8988T (cell line): ENCODE measurements around the gene RIC1.
"Not testable (repeated sequence)": the region's sequence is repeated elsewhere in the genome, so short reads cannot be mapped to it uniquely, and the experiment has no call there.

ENCODE experiments used
- DNase-seq: peaks from one replicate; pipeline ENCODE4 v3.0.0; 2011

RIC1 gene, protein sequence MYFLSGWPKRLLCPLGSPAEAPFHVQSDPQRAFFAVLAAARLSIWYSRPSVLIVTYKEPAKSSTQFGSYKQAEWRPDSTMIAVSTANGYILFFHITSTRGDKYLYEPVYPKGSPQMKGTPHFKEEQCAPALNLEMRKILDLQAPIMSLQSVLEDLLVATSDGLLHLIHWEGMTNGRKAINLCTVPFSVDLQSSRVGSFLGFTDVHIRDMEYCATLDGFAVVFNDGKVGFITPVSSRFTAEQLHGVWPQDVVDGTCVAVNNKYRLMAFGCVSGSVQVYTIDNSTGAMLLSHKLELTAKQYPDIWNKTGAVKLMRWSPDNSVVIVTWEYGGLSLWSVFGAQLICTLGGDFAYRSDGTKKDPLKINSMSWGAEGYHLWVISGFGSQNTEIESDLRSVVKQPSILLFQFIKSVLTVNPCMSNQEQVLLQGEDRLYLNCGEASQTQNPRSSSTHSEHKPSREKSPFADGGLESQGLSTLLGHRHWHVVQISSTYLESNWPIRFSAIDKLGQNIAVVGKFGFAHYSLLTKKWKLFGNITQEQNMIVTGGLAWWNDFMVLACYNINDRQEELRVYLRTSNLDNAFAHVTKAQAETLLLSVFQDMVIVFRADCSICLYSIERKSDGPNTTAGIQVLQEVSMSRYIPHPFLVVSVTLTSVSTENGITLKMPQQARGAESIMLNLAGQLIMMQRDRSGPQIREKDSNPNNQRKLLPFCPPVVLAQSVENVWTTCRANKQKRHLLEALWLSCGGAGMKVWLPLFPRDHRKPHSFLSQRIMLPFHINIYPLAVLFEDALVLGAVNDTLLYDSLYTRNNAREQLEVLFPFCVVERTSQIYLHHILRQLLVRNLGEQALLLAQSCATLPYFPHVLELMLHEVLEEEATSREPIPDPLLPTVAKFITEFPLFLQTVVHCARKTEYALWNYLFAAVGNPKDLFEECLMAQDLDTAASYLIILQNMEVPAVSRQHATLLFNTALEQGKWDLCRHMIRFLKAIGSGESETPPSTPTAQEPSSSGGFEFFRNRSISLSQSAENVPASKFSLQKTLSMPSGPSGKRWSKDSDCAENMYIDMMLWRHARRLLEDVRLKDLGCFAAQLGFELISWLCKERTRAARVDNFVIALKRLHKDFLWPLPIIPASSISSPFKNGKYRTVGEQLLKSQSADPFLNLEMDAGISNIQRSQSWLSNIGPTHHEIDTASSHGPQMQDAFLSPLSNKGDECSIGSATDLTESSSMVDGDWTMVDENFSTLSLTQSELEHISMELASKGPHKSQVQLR (N-terminal part only)

DNA sequence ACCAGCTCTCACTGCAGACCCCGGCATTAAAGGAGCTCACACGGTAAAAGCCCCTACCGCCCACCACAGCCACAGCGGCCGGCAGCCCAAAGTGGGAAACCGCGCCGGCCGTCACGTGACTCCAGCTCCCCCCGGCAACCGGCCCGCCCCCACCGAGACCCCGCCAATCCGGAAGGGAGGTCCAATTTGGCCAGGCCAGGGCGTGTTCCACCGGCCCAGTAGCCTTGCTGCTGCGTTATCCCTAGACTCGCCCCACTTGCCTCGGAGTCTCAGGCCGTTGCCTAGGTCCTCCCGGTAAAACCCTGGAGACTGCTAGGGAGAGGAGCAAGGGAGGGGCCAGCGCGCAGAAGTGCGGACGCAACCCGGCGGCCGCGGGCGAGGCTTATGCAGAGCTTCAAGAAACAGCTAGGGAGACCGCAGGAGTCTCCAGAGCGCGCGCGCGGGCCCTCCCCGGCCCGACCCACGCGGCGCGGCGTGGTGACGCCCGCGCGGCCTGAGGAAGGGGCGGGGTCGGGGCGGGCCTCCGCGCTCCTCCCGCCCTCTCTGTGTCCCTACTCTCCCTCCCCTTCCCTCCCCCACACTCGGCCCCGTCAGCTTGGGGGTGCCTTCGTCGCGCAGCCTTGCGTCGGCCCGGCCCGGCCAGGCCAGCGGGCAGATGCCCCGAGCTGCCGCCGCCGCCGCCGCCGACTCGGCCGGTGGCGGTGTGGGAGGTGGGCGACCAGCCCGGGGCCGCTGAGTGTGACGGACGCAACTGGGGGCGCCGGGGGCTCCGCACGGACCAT, at the start of gene RIC1:
Gene RIC1 (plus strand): TSS at position 578 of the 782 bp plus-strand sequence. CDS start 203 bp downstream, at position 781.
- DNase-seq: peak; percentile 75

DNA sequence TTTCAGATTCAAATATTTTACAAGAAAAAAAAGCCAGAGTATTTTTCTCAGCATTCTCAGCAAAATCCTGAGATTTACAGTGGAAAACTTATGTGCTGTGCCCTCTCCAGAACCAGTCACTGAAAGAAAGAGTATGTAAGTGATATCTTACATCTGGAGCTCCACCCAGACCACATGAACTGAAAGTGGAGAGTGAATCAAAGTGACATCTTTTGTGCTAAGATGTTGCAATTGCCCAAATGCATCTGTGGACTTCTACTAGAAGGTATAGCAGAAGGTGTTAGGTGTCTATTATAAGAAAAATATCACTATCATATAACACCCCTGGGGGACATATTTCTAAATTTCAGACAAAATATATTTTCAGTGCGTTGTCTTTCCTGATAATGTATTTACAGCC, 49.0 kb upstream of the RIC1 start:
- no peak for DNase-seq

DNA sequence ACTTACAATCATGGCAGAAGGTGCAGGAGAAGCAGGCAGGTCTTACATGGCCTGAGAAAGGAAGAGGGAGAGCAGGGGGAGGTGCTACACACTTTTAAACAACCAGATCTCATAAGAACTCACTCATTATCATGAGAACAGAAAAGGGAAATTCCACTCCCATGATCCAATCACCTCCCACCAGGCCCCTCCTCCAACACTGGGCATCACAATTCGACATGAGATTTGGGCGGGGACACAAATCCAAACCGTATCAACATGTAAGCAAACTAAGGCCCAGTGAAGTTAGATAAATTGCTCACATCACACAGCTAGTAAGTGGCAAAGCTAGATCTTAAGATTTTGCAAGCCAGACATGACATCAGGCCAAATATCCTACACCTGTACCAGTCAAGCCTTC, 48.3 kb upstream of the RIC1 start:
- DNase-seq: no peak

DNA sequence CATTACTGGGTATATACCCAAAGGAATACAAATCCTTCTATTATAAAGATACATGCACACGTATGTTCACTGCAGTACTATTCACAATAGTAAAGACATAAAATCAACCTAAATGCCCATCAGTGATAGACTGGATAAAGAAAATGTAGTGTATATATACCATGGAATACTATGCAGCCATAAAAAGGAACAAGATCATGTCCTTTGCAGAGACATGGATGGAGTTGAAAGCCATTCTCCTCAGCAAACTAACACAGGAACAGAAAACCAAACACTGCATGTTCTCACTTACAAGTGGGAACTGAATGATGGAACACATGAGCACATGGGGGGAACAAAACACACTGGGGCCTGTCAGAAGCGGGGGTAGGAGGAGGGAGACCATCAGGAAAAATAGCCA, 47.2 kb upstream of the RIC1 start:
- DNase-seq: not testable (repeated sequence)

DNA sequence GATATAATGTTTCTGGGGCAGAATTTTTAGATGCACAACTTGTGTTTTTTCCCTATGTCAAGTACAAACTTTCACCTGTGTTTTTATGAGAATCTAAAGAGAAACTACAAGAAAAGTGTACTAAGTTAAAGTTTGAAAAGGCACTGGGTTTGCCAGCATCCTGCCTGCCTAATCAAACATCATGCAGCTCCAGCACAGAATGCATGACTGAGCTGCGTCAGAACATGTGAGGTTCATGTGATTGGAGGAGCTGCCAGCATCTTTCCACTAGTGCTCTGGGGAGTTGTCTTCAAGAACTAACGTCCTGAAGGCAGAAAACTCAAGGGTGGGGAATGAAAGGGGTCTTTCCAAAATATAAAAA, 46.1 kb upstream of the RIC1 start:
- no peak for DNase-seq

DNA sequence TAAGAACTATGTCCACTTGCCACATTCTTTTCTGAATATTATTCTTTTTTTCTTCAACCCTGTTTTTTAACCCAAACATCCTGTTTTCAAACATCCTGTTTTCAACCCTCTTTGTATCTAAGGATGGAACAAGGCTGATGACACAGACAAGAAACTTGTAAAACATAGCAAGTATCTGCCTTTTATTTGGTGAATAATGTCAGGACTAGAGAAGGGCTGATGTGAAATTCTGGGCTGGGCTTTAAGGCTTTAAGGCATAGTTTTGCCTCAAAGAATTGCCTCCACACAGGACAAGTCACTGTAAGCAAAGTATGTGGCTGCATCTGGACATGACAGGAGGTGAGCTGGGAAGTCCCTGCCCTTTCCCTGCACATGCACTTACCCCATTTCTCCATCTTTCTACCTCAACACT, 42.5 kb upstream of the RIC1 start:
- DNase-seq: no peak

DNA sequence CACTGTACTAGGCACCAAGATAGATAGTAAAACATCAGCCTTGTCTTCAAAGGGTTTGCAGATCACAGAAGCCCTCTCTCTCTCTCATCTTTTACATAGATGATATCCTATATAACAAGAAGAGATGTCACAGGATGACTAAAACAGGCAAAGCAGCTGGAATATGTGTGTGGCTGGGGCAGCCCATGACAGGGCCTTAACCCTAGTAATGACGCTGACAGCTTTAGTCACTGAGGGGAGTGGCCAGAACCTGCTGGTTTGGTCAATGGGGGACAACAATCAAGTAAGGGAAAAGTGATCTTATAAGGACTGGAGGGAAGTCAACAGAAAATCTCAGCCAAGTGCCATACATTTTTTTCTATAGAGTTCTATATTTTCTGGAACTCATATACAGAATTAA, 41.9 kb upstream of the RIC1 start:
- DNase-seq: no peak

DNA sequence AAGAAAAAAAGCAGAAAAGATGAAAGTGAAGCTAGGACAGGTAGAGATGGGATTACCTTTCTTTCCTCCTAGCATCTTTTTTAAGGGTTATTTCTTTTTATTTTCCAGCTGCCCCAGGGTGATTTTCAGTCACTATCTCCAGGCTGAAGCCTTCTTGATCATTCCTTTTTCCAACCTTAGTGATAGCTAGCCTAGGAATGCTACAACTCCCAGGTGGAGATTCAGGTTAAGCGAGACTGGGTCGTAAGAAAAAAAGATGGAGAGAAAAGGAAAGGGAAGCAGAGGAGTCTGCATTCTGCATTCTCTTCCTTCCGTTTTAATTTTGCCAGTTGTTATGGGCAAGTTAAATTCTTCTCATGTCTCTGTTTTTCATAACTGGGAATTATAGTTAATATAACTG, 36.7 kb upstream of the RIC1 start:
- no peak for DNase-seq

DNA sequence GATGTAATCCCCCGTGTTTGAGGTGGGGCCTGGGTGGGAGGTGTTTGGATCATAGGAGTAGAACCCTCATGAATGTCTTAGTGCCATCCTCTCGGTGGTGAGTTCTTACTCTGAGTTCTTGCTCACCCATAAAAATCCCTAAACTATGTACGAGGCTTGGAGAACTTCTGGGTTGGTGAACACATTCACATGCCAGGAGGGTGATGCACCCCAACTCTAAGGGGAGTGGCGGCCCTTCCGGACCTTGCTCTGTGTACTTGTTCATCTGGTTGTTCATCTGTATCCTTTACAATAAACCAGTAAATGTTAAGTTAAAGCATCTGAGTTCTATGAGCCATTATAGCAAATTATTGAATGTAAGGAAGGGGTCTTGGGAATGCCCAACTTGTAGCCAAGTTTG, 36.0 kb upstream of the RIC1 start:
- no peak for DNase-seq

DNA sequence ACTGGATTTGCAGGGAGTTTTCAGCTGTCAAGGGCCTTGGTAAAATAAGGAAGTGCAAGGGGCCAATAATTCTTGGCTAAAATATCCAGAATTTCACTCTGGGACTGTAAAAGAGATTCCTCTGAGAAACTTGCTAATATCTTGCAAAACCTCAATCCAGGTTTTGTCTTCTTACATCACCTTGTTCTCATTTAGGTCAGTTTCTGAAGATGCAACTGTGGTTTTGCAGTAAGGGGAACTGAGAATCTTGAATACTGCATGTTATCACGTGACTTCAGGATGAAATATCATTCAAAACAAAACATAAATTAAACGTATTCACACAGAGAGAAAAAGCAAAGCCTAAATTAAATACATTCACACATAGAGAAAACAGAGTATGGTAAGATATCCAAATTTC, 35.0 kb upstream of the RIC1 start:
- DNase-seq: no peak

DNA sequence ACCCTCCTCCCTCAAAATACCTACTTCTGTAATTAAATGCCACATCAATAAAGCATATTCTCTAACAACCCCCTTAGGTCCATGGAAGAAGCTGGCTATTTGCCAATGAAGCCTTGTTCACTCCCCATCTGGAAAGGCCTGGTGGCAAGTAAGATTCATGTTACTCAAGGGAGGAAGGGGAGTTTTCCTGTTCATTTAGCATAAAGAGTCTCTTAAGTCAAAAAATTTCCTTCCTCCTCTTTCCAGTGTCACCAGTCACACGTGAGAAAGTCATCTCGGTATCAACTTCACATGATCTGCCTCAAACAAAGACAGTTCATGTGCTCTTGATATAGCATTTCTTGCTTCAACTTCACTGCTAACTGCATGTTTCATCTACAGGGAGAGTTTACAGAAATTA, 32.7 kb upstream of the RIC1 start:
- no peak for DNase-seq

DNA sequence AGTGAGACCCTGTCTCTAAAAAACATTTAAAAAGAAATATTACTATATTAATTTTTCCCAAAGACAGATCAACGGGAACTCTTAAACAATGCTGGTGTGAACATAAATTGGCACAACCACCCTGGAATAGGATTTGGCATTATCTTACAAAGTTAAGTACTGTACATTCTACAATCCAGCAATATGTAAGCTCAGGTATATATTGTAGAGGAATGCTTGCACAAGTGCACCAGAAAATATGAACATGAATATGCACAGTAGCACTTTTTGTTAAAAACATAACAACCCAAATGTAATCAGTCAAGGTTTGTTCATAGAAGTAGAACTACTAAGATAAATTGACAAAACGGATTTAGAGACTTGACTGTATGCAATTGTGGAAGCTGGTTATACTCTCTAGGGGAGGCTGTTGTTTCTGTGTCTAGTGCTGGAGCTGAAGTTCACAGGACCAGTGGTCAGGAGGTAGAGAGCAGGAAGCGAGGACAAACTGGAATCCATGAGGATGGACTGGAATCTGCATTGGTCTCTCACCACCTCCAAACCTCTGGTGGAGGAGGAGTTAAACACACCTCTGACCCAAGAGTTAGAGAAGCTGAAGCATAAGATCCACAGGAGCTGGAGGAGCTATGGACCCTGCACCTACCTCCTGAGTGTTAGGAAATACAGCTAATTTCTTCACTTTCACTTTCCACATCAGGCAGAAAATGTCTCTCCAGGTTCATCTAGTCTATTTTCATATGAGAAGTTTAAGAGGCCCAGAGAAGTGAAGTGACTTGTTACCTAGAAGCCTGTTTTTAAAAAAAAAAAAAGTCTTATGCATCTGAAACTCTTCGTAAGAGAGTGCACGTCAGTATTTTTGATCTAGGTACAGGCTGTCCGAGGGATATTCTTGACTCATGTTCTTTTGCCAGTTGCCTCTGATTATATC, 20.3 kb upstream of the RIC1 start:
- DNase-seq: no peak

DNA sequence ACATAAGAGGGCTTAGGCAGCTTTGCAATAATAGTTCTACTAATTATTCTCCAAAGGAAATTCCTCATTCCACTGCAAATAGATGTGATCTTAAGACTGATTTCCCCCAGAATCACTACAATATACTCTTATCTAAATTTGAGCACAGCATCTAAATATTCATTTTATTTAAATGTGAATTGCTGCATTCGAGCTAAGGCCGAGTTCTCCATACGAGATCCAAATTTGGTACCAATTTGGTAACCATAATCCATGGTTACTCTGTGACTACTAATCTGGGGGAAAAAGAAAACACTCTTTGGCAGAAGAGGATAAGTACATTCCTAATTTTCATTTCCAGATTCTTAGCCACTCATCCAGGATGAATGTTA, 19.7 kb upstream of the RIC1 start:
- no peak for DNase-seq

DNA sequence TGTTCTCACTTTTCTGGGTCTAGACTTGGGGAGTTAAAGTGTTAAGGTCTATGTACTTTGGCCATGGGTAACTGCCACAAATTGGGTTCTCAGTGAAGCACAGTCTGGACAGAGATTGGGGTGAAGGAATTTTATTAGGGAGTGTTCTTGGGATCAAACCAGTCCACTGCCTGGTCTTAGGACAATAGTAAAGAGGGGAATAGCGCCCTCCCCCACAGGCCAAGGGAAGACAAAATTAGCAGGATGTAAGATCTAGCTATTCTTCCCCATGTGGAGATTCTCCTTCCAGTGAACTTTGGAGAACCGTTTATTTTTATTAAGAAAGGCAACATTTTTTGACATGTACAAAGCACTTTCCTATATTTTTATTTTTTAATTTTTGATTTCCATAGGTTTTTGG, 18.4 kb upstream of the RIC1 start:
- DNase-seq: no peak

DNA sequence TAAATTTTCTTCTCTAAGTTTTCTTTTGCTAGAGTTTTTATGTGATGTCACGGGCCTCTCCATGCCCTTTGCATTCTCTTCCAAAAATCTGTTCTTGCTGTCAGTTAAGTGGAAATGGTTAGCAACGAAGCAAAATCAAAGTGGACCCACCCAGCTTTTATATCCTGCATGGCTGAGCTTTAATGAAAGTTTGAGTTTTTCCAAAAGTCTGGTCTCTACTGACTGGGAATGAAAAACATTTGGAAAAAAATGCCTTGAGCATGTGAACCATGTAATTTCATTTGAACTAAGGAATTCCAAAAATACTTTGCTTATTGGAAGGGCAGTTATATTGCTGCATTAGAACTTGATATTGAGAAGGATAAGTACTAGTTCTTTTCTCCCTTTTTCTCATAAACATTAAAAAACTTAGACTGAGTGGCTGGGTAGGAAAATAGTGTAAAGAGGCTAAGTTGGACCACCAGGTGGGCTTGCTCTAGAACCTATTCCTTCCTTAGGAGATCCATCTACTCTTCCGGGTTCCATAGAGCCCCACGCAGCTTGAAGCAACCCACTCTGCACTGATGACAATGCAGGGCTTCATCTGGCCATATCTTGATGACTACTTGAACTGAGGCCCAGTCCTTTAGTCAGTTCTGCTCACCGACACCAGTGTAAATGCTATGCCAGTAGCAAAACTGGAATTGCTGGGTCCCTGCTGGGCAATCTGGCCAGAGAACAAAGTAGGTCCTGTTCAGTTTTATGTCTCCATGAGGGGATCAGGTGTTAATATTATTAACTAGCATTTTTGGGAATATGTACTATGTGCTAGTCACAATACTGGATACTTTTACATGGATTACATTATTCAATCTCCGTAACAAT, 17.4 kb upstream of the RIC1 start:
- DNase-seq: no peak

DNA sequence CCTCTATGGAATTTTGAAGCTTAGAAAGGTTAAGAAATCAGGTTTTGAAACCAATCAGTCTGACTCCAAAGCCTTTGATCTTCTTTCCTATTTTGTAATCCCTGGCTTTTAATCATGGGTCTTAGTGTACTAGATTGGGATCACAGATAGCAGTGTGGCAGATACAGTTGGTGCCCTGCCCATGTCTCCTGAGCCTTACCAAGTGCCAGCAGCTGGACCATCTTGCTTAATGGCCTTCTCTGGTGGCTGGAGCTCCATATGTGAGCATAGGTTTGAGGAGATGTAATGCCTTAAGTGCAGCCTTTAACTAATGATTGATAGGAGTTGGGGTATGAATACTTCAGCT, 16.7 kb upstream of the RIC1 start:
- DNase-seq: no peak

DNA sequence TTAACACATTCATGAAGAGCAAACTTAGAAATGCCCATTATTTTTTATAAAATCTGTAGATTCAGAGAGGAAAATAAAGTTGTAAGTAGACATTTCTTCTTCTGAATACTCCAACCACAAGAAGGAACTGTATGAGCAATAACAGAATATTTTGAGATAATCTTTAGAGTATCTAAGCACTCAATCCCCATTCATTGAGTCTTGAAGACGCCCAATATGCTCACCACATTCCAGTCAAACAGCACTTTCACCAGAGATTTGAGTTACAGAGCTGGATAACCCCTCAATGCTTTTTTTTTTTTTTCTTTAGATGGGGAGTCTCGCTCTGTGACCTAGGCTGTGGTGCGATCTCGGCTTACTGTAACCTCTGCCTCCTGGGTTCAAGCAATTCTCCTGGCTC, 14.7 kb upstream of the RIC1 start:
- DNase-seq: no peak

DNA sequence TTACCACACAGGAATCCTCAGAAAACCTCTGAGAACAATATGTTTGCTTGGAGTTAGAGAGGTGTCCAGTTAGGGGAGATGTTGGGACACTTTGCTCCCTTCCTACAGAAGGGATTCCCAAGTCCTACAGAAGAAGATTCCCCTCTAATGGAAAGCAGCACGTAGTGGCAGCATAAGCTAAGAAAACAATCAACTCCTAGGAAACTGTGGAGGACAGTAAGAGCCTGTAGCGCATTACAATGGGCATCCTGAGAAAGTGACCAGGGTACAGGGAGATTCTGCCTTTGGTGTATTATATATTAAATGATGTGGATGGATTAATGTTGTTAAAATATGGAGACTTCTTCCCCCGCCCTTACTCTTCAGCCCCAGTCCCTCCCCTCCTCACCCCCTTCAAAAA, 13.9 kb upstream of the RIC1 start:
- no peak for DNase-seq

DNA sequence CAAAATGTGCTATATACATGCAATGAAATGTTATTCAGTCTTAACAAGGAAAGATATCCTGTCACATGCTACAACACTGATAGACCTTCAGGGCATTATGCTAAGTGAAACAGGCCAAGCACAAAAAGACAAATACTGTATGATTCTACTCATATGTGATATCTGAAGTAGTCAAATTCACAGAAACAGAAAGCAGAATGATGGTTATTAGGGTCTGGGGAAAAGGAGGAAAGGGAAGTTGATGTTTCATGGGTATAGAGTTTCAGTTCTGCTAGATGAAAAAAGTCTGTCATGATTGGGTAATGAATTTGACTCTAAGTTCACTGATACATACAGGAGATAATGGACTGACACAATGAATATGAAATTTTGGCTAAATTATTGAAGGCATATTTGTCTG, 11.2 kb upstream of the RIC1 start:
- DNase-seq: no peak

DNA sequence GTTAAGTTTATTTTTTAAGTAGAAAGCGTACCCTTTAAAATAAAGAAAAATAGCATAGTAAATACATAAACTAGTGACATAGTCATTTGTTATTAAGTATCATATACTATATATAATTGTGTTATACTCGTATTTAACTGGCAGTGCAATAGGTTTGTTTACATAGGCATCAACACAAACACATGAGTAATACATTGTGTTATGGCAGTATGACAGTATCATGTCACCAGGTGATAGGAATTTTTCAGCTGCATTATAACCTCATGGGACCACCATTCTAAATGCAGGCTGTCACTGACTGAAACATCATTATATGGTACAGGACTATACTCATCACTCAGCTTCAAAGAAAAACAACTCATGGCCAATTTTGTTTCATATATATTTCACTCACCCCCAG, 8.4 kb upstream of the RIC1 start:
- no peak for DNase-seq

DNA sequence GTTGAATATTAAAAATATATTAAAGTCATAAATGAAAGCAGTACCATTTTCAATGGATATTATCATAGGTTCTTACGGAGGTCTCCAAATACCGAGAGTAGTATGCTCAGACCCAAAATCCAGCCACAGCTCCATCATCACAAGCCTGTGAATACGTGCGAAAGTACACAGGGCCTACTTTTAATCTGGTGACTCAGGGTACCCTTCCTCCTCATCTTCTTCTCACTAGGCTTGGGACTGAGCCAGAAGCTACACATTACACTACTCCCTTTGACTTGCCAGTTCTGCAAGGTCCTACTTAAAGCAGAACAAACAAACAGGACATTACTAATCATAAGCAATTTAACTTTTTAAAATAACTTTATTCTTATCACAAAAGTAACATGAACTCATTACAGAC, 7.6 kb upstream of the RIC1 start:
- DNase-seq: no peak
